Sigmoid colon (tissue), 3 donors: Measurements from ENCODE around the gene MTMR1.
A peak's percentile ranks its signal among the peaks of the same experiment; 100 is the strongest.

Experiments
- POLR2A ChIP-seq, 2 donors: fragments of 450-650 bp; IDR thresholded peaks; one replicate each; pipeline ENCODE4 v1.6.1; 2016; ENCODE audit warnings: antibody characterized with exemption in 2 of 2, mild to moderate bottlenecking in 2 of 2, moderate library complexity in 2 of 2
- TF ChIP-seq, protein P1 (sequence below), 4 experiments: fragments of 450-650 bp in 3 of 4; fragments of 200-600 bp in 1 of 4; IDR thresholded peaks; one replicate each; pipeline ENCODE4 v1.5.1; 2016 to 2019; ENCODE audit warnings: antibody characterized with exemption in 4 of 4, mild to moderate bottlenecking in 3 of 4, moderate library complexity in 2 of 4

DNA sequence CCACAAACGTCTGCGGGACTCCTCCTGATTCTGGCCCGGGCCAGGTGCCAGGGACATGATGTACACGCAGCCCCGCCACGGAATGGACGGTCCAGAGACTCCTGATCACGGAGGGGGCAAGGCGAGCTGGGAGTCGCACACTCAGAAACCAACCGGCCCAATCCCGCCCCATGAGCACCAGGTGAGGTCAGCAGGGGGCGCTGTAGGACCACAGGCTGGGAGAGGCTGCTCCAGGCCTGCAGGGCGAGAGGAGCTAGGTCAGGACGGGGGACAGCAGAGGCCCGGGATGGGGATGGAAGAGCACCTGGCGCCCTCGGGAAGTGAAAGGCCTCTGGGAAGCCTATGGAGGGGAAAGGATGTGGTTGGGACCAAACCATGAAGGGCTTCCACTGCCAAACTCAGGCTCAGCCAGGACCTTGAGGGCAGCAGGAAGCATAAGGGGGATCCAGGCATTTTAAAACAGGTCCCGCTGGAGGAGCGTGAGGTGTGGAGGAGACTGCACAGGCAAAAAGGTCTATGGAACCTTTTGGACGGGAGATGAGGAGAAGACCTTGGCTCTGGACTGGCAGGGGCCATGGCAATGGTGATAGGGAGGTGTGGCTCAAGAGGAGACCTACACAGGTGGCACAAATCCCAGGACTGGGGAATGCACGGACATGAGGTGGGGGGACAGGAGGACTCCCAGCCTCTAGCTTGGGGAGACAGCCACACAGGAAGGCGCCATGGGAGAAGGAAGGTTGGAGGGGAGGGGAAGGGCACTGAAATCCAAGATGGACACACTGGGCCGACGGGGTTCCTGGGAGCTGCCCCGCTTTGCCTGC is 79.2 kb downstream of the MTMR1 start:
- TF ChIP-seq POLR2A (IDR thresholded peaks at IDR 0.05) = no peak
- TF ChIP-seq, protein P1, sequence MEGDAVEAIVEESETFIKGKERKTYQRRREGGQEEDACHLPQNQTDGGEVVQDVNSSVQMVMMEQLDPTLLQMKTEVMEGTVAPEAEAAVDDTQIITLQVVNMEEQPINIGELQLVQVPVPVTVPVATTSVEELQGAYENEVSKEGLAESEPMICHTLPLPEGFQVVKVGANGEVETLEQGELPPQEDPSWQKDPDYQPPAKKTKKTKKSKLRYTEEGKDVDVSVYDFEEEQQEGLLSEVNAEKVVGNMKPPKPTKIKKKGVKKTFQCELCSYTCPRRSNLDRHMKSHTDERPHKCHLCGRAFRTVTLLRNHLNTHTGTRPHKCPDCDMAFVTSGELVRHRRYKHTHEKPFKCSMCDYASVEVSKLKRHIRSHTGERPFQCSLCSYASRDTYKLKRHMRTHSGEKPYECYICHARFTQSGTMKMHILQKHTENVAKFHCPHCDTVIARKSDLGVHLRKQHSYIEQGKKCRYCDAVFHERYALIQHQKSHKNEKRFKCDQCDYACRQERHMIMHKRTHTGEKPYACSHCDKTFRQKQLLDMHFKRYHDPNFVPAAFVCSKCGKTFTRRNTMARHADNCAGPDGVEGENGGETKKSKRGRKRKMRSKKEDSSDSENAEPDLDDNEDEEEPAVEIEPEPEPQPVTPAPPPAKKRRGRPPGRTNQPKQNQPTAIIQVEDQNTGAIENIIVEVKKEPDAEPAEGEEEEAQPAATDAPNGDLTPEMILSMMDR (IDR thresholded peaks at IDR 0.05) = peak; percentile 62 to 75 (median 70)
